ENCODE results near the gene MEGF11.

The MEGF11 gene

GRCh38 chr15:66084704-66085103 lies 168.8 kb downstream of the MEGF11 start:
- TF ChIP-seq ESRRG (CRISPR knock-in tag; IDR thresholded peaks at IDR 0.05), result no peak
- no peak for TF ChIP-seq CSRNP3 (CRISPR knock-in tag; IDR thresholded peaks at IDR 0.05)
- no peak for TF ChIP-seq GLIS3 (CRISPR knock-in tag; IDR thresholded peaks at IDR 0.05)
- TF ChIP-seq POU6F1 (CRISPR knock-in tag; IDR thresholded peaks at IDR 0.05; ENCODE audit: borderline replicate concordance, low read depth), result no peak
- ATAC-seq, result no peak

GRCh38 chr15:66080717-66081398 lies 172.7 kb downstream of the MEGF11 start:
- TF ChIP-seq TOX (CRISPR knock-in tag; IDR thresholded peaks at IDR 0.05; ENCODE audit: borderline replicate concordance), result no peak
- no peak for TF ChIP-seq TCF4 (CRISPR knock-in tag; IDR thresholded peaks at IDR 0.05; ENCODE audit: borderline replicate concordance)
- TF ChIP-seq ZFP30 (CRISPR knock-in tag; IDR thresholded peaks at IDR 0.05), result no peak
- no peak for TF ChIP-seq ZC3H10 (CRISPR knock-in tag; IDR thresholded peaks at IDR 0.05)
- TF ChIP-seq PATZ1 (CRISPR knock-in tag; IDR thresholded peaks at IDR 0.05; ENCODE audit: borderline replicate concordance), result no peak
- TF ChIP-seq ARNTL (CRISPR knock-in tag; IDR thresholded peaks at IDR 0.05; ENCODE audit: borderline replicate concordance, low read depth), result no peak
- no peak for TF ChIP-seq ISL1 (CRISPR knock-in tag; IDR thresholded peaks at IDR 0.05)
- no peak for TF ChIP-seq SNAI2 (CRISPR knock-in tag; IDR thresholded peaks at IDR 0.05)
- no peak for TF ChIP-seq ZFP3 (CRISPR knock-in tag; IDR thresholded peaks at IDR 0.05)
- no peak for TF ChIP-seq RARB (CRISPR knock-in tag; IDR thresholded peaks at IDR 0.05)
- no peak for TF ChIP-seq ZNF8 (CRISPR knock-in tag; IDR thresholded peaks at IDR 0.05)
- no peak for TF ChIP-seq BACH2 (CRISPR knock-in tag; IDR thresholded peaks at IDR 0.05; ENCODE audit: borderline replicate concordance)
- no peak for TF ChIP-seq CSDC2 (CRISPR knock-in tag; IDR thresholded peaks at IDR 0.05)
- TF ChIP-seq GLIS3 (CRISPR knock-in tag; IDR thresholded peaks at IDR 0.05), result no peak
- peak; percentile 89 for ATAC-seq

- no peak for ATAC-seq
- TF ChIP-seq TOX (CRISPR knock-in tag; IDR thresholded peaks at IDR 0.05; ENCODE audit: borderline replicate concordance) (no peak), GLIS3 (CRISPR knock-in tag; IDR thresholded peaks at IDR 0.05) (no peak), ZFP30 (CRISPR knock-in tag; IDR thresholded peaks at IDR 0.05) (no peak), CREB5 (CRISPR knock-in tag; IDR thresholded peaks at IDR 0.05; ENCODE audit: low read depth) (no peak), TCF4 (CRISPR knock-in tag; IDR thresholded peaks at IDR 0.05; ENCODE audit: borderline replicate concordance) (no peak), PPARA (CRISPR knock-in tag; IDR thresholded peaks at IDR 0.05; ENCODE audit: borderline replicate concordance) (no peak)
These were observed 174.6 kb downstream of the MEGF11 start for GRCh38 chr15:66078929-66079275.

GRCh38 chr15:66078196-66078928 lies 175.2 kb downstream of the MEGF11 start:
- ATAC-seq, result no peak
- TF ChIP-seq ZFP3 (CRISPR knock-in tag; IDR thresholded peaks at IDR 0.05), result no peak
- no peak for TF ChIP-seq OSR1 (CRISPR knock-in tag; IDR thresholded peaks at IDR 0.05)
- TF ChIP-seq ZNF70 (CRISPR knock-in tag; IDR thresholded peaks at IDR 0.05), result no peak
- TF ChIP-seq SNAI2 (CRISPR knock-in tag; IDR thresholded peaks at IDR 0.05), result no peak
- TF ChIP-seq BACH2 (CRISPR knock-in tag; IDR thresholded peaks at IDR 0.05; ENCODE audit: borderline replicate concordance), result no peak
- no peak for TF ChIP-seq CSRNP3 (CRISPR knock-in tag; IDR thresholded peaks at IDR 0.05)
- no peak for TF ChIP-seq CSDC2 (CRISPR knock-in tag; IDR thresholded peaks at IDR 0.05)
- TF ChIP-seq PATZ1 (CRISPR knock-in tag; IDR thresholded peaks at IDR 0.05; ENCODE audit: borderline replicate concordance), result no peak
- TF ChIP-seq TOX (CRISPR knock-in tag; IDR thresholded peaks at IDR 0.05; ENCODE audit: borderline replicate concordance), result no peak
- no peak for TF ChIP-seq GLIS3 (CRISPR knock-in tag; IDR thresholded peaks at IDR 0.05)
